ENCODE results near the gene NDUFB10. TPM values are rescaled to one million over a fixed set of nuclear protein-coding genes. Genes with fewer than 3 reads are reported as not detected.

Gene NDUFB10
- total RNA-seq, 1 donor from 2014 or later: 153 TPM

DNA sequence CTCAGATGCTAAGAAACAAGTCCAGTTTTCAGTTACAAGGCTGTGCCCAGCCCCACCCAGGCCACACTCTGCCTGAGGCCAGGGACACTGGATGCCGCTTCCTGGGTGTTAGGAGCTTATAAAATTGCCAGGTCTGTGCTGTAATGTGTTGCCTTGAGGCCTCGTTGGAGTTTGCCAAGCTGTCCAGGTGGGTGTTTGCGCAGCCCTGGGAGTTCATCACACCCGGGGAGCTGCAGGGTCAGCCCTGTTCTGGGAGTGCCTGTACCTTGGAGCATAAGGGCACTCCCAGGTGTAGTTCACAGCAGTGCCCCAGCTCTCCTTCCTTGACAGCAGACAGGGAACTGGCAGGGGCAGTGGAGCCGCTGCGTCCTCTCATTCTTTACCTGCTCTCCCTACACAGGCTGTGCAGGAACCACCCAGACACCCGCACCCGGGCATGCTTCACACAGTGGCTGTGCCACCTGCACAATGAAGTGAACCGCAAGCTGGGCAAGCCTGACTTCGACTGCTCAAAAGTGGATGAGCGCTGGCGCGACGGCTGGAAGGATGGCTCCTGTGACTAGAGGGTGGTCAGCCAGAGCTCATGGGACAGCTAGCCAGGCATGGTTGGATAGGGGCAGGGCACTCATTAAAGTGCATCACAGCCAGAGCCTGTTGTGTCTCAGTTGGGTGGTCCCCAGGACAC, 26.3 kb downstream of the NDUFB10 start:
- DNase-seq (ENCODE audit: low read depth) (no peak), FAIRE-seq (no peak)
- Histone ChIP-seq H3K9me3 (ENCODE audit: insufficient read depth, low read depth, low read length) (no peaks in the 10 kb centered on the region), H2AFZ (ENCODE audit: low read depth, low read length) (no peak overlapping the region), H3K27ac (ENCODE audit: low read depth, low read length) (no peak overlapping the region), H4K20me1 (ENCODE audit: insufficient read depth, low read length) (peaks cover 35% of the 10 kb centered on the region), H3K9ac (ENCODE audit: low read length) (no peak overlapping the region), H3K79me2 (ENCODE audit: insufficient read depth, low read length) (peaks cover 16% of the 10 kb centered on the region), H3K4me3 (ENCODE audit: insufficient read depth, low read depth, low read length) (no peak overlapping the region), H3K27me3 (ENCODE audit: insufficient read depth, low read length) (peaks cover 36% of the 10 kb centered on the region), H3K4me1 (ENCODE audit: insufficient read depth, low read length) (peaks cover 17% of the 10 kb centered on the region), H3K4me2 (ENCODE audit: low read length) (peak overlapping the region; percentile 91), H3K36me3 (ENCODE audit: insufficient read depth, low read length) (peaks cover 5% of the 10 kb centered on the region)
- H3K27ac Mint-ChIP-seq (ENCODE audit: unreplicated experiment): no peak overlapping the region
- peaks cover 2% of the 10 kb centered on the region for H3K36me3 Mint-ChIP-seq (ENCODE audit: low read depth, unreplicated experiment)
- H3K27me3 Mint-ChIP-seq (ENCODE audit: low read depth, unreplicated experiment): peaks cover 26% of the 10 kb centered on the region
- H3K4me1 Mint-ChIP-seq (ENCODE audit: low read depth, unreplicated experiment): peaks cover 2% of the 10 kb centered on the region
- peak overlapping the region; percentile 86 for H3K4me3 Mint-ChIP-seq (ENCODE audit: unreplicated experiment)
- H3K9me3 Mint-ChIP-seq (ENCODE audit: unreplicated experiment): no peaks in the 10 kb centered on the region
- TF ChIP-seq EZH2 (IDR thresholded peaks at IDR 0.05; ENCODE audit: insufficient read depth, low read length): no peak
- TF ChIP-seq, protein P1, sequence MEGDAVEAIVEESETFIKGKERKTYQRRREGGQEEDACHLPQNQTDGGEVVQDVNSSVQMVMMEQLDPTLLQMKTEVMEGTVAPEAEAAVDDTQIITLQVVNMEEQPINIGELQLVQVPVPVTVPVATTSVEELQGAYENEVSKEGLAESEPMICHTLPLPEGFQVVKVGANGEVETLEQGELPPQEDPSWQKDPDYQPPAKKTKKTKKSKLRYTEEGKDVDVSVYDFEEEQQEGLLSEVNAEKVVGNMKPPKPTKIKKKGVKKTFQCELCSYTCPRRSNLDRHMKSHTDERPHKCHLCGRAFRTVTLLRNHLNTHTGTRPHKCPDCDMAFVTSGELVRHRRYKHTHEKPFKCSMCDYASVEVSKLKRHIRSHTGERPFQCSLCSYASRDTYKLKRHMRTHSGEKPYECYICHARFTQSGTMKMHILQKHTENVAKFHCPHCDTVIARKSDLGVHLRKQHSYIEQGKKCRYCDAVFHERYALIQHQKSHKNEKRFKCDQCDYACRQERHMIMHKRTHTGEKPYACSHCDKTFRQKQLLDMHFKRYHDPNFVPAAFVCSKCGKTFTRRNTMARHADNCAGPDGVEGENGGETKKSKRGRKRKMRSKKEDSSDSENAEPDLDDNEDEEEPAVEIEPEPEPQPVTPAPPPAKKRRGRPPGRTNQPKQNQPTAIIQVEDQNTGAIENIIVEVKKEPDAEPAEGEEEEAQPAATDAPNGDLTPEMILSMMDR (IDR thresholded peaks at IDR 0.05; ENCODE audit: insufficient read depth, low read depth, low read length): no peak

DNA sequence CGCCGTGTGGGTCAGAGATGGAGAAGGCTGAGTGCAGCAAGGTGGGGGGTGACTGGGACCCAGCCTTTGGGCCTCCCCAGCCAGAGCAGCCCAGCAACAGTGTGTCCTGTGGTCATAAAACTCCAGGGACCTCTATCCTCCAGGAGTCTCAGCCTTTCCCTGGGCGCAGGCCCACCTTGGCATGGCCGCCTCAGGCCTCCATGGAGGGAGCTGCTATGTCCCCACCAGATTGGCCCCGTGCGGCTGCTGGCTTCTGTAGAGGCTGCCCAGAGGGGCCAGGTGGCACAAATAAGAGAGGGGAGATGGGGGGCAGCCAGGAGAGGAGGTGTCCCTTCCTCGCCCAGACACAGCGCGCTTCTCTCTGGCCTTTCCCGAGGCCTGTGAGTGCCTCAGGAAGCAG, 27.9 kb downstream of the NDUFB10 start:
- FAIRE-seq: no peak
- H3K4me1 ChIP-seq (ENCODE audit: insufficient read depth, low read length): peaks cover 28% of the 10 kb centered on the region
- peaks cover 26% of the 10 kb centered on the region for H3K27me3 Mint-ChIP-seq (ENCODE audit: low read depth, unreplicated experiment)

More for the DNA sequence above, 27.9 kb downstream of the NDUFB10 start:
- H4K20me1 ChIP-seq (ENCODE audit: insufficient read depth, low read length): peaks cover 21% of the 10 kb centered on the region
- no peak overlapping the region for H3K4me3 ChIP-seq (ENCODE audit: insufficient read depth, low read depth, low read length)
- H2AFZ ChIP-seq (ENCODE audit: low read depth, low read length): no peak overlapping the region
- H3K79me2 ChIP-seq (ENCODE audit: insufficient read depth, low read length): peaks cover 16% of the 10 kb centered on the region
- H3K4me2 ChIP-seq (ENCODE audit: low read length): no peak overlapping the region
- H3K27ac Mint-ChIP-seq (ENCODE audit: unreplicated experiment): no peak overlapping the region
- no peak overlapping the region for H3K9ac ChIP-seq (ENCODE audit: low read length)
- H3K4me3 Mint-ChIP-seq (ENCODE audit: unreplicated experiment): no peak overlapping the region
- H3K4me1 Mint-ChIP-seq (ENCODE audit: low read depth, unreplicated experiment): peaks cover 2% of the 10 kb centered on the region
- TF ChIP-seq, protein P1 (IDR thresholded peaks at IDR 0.05; ENCODE audit: insufficient read depth, low read depth, low read length): no peak
- no peak for TF ChIP-seq EZH2 (IDR thresholded peaks at IDR 0.05; ENCODE audit: insufficient read depth, low read length)
- peaks cover 2% of the 10 kb centered on the region for H3K36me3 Mint-ChIP-seq (ENCODE audit: low read depth, unreplicated experiment)
- peaks cover 5% of the 10 kb centered on the region for H3K36me3 ChIP-seq (ENCODE audit: insufficient read depth, low read length)
- no peaks in the 10 kb centered on the region for H3K9me3 ChIP-seq (ENCODE audit: insufficient read depth, low read depth, low read length)
- DNase-seq (ENCODE audit: low read depth): no peak
- H3K27ac ChIP-seq (ENCODE audit: low read depth, low read length): no peak overlapping the region
- peaks cover 34% of the 10 kb centered on the region for H3K27me3 ChIP-seq (ENCODE audit: insufficient read depth, low read length)
- no peaks in the 10 kb centered on the region for H3K9me3 Mint-ChIP-seq (ENCODE audit: unreplicated experiment)
